DMS79 (cell line): Measurements from ENCODE around the gene FRMD4A.
"Not testable (repeated sequence)": the region's sequence is repeated elsewhere in the genome, so short reads cannot be mapped to it uniquely, and the experiment has no call there.

Experiments used
- DNase-seq: peaks from one replicate; lab custom pipeline; 2025; lab: John Stamatoyannopoulos, UW

FRMD4A gene

DNA sequence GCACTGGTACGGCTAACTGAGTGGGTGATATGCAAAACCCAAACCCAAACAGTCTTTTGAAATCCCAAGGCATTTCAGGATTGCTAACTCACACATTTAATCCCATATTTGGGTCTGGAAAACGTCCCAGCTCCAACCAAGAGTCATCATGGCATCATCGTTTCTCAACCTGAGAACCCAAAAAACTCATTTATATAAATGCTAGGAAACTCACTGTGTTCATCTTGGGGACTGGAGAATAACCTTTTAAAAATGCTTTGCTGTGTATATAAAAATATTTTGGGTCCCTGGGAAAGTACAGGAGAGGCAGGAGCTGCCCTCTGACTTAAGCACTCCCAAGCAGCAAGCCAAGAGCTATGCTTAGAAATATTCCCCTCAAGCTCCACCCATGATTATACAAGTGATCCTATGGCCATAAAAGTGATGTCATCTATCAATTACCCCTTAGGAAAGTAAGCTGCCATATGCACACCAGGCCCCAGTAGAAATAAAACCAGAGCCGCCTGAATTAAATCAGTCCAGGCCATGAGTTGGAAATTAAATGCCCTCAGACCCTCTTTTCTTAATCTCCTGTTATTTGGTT is 352.1 kb downstream of the FRMD4A start:
- DNase-seq, result no peak

DNA sequence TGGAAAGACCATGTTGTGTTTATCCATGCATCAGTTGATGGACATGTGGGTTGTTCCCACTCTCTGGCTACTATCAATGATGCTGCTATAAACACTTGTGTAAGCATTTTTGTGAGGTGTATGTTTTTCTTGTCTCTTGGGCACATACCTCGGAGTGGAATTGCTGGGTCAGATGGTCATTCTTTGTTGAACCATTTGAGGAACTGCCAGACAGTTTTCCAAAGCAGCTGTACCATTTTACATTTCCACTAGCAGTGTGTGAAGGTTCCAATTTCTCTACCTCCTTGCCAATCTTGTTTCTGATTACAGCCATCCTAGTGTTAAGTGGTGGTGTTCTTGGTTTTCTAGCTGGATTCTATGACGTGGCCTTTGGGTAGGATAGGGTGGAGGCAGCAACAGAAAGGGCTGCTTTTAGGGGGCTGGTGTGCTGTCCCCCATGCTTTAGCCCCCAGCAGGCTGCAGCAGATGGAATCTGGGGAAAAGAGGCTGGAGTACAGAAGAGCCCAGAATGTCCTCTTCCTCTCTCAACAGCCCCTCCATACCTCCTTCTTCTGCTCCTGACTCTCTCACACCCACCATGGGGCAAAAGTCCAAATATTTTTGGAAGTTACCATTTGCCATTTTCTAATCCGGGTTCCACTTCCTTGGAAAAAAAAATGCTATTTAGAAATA is 352.7 kb downstream of the FRMD4A start:
- no peak for DNase-seq

DNA sequence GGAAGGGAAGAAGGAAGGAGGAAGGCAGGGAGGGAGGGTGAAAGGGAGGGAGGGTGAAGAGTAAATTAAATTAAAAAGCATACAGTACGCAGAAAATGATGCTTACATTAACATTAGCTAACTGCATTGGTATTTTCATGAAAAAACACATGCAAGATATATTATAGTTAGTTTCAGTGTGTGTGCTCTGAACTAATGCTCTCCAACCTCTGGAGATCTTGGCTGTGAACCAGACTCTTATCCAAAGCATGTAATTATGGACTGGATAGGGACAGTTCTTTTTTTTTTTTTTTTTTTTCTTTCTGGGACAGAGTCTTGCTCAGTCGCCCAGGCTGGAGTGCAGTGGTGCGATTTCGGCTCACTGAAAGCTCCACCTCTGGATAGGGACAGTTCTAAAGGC is 357.0 kb downstream of the FRMD4A start:
- DNase-seq, result no peak

DNA sequence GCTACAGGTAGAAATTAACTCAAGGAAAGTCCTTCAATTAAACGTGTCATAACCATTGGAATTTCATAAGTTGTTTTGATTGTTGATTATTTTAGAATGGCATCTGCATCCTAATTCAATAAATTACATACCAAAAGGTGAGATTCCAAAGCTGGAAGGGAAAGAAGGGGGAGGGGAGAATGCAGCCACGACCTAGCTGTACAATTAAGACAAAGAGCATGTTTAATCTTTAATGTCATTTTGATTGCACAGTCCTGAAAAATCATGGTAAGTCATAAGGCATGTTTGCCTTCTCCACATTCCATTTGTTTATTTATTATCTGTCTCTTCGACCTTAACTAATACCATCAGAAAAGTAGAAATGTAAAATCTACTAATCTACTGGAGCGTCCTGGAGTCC is 358.1 kb downstream of the FRMD4A start:
- no peak for DNase-seq

DNA sequence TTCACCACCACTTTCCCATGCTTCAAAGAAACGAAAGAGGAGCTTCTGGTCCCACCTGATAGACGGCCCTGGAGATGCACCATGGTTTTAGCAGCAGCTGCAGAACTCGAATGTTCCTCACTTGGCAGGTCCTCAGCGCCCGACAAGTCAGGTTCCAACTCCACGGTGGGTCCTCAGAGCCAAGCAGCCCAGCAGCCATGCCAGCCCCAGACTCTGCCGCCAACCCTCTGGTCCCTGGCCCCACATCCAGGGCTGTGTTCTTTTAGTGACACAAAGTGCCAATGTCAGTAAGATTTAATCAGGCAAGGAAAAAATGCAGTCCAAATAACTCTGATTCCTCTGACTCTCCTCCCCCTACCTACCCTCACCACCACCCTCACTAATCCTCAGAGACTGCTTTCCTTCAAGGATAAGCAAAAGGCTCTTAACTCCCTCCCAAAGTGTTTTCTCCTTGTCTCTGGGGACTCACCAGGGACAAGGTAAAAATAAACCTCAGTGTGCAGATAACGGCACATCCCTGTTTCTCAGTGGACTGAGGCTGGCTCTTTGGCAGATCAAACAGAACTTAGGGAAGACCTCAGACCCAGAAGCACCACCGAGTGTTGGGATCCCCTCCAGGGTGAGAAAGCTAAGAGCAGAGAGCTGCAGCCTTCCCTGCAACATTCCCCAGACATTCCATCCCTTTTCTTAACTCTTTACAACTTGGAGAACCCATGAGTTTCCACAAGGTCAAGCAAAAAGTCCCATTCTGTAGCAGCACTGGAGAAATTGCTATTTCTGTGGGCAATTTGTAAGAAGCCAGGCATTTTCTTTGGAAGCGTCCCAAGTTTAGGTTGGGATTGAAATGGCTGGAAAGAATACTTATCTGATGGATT is 358.9 kb downstream of the FRMD4A start:
- no peak for DNase-seq

DNA sequence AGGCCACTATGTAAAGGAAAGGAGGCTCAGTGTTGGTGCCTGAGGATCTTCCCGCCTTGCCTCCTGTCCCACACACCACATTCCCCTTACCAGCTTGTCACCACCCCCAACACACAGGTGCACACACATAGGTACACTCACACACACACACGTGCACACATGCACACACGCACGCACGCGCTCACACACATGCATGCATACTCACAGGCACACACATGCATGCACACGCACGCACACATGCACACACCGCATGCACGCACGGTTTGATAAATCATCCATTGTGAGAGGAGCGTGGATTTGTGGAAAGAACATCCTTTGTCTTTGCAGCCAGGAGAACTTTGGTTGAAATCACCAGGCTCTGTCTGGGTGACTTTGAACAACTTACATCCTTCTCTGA is 359.8 kb downstream of the FRMD4A start:
- DNase-seq, result no peak

DNA sequence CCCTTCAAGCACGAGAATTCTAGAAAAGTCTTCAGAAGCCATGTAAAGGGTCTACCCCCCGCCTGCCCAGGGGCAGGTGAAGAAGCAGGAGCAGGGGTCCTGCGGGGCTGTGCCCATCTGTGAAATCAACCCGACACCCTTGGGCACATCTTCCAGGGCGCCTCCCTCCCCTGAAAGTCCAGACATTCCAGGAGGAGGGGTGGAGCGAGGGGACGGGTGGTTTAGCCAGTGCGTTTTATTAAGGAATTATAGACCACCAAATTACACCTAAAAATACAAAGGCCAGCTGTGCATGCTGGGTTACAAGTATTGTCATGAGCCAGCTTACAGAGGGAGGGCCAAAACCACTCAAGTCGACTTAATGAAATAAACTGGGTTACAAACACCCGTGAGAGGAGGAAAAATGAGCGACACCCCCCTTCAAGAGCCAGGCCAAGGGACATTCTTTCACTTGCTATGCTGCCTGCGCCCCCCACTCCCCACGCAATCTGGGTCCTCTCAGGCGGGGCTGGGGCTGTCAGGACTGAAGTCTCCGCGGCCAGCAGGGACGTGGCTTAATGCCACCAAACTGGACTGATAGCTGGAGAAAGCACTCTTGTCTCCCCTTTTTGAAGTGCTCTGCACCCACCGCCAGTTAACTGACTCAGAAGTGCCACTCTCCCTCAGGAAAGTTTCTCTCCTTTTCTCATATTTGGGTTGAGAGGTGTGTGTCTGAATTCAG is 360.3 kb downstream of the FRMD4A start:
- no peak for DNase-seq

DNA sequence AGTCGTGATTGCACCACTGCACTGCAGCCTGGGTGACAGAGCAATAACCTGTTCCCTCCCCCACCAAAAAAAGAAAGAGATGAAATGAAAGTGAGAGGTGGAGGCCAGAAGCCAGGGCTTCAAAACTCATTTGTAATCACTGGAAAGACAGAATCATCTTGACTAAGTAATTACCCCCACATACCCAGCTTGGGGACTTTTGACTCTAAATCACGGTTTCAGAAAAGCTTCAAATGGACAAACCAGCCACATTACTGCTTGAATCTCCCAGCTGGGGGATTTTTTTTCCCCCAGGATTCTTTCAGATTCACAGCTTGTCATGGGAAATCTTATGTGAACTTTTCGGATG is 361.0 kb downstream of the FRMD4A start:
- DNase-seq, result no peak

DNA sequence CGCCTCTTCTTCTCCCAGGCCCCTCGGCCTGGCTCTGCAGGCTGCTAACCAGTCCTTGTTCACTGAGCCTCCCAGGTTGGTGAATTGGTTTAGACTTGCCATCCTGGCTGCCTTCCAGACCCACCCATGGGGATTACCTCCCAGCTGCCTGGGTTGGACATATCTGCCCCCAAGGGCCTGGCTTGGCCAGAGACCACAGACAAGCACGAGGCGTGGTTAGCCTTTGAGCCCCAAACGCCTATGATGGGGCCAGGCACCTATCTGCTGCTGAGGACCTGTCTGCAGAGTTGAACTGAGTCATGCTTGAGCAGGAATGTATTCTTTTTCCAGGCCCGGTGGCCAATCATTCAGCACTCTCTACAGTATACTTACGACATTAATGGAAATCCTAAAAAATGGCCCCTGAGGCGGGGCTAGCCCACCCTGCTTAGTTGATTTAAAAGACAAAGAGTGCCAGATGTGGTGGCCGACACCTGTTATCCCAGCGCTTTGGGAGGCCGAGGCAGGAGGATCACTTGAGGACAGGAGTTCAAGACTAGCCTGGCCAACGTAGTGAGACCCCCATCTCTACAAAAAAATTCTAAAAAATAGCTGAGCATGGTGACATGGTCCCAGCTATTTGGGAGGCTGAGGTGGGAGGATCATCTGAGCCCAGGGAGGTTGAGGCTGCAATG is 361.5 kb downstream of the FRMD4A start:
- DNase-seq, result no peak

DNA sequence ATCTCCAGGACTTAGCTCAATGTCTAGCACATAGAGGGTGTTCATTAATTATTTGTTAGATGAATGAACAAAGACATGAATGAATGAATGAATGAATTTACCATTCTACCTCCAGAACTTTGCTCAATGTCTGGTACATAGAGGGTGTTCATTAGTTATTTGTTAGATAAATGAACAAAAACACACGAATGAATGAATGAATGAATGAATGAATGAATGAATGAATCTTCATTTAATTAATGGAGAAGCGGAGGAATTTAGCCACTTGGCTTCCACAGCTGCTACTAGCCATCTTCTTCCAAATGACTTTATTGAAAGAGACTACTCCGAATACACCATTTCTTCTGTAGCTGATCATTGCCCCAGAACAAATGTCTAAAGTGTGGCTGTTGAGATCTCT is 368.9 kb downstream of the FRMD4A start:
- no peak for DNase-seq

DNA sequence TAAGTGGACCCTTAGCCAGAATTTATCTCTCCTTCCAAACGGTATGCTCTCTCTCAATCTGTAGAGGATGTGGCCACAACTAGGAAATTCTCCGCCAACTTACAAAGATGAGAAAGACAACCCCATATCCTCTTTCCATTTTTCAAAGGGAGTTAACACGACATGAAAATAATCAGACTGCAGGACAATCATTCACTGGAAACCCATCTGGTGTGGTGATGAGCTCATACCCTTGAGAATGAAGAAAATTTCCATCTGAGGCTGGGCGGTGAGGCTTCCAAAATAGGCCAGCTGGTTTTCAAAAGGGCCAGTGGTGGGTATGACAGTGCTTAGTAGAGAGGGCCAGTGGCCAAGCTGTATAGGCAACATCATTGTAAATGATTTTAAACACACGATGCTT is 369.6 kb downstream of the FRMD4A start:
- no peak for DNase-seq

DNA sequence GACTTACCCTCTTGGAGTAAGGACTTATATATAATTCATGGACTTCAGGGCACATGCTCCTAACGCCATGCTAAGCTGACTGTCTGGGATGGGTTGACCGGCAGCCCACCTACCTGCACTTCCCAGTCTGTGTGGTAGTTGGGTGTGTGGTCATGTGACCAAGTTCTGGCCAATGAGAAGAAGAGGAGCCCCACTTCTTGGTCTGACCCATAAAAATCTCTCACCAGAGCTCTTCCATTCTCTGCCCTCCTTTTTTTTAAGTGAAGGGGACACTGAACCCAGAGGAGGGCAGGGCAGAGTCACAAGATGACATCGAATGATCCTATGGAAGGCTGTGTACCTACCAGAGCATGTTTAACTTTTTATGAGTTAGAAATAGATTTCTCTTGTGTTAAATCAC is 370.1 kb downstream of the FRMD4A start:
- no peak for DNase-seq

DNA sequence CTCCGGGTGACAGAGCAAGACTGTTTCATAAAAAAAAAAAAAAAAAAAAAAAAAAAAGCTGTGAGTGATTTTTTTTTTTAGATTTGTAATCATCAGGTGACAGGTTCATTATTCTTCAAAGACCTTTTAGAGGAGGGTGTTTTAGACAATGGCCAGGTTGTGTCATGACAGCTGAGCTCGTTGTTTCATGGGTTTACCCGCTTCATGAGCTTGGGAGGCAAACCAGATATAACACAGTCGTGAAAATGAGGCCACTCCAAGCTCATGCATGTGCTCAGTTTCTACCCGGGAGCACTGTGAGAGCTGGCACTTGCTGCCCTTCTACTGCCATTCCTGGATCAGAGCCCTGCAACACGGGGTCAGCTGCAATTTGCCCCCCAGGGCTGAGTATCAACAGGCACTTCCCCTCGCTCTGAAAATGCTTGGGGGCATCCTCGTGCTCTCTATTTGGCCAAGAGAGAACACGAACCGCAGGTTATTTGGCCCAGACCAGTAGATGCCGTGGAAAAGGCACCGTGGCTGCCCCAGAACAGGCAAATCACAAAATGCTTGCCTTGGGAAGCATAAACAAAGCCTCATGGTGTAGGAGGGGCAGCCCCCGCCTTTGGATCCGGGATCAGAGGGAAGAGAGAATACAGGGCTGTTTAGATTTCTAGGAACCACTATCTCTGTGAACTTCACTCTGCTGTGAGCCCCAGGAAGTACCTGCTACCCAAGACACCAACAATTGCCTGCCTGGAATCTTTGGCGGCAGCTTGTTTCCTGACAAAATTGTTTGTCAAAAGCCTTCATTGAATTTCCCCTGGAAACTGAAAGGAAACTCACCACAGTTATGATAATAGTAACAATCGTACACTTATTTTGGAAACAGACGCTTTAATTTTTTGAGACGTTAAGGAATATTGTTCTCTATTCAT is 371.0 kb downstream of the FRMD4A start:
- DNase-seq, result no peak

DNA sequence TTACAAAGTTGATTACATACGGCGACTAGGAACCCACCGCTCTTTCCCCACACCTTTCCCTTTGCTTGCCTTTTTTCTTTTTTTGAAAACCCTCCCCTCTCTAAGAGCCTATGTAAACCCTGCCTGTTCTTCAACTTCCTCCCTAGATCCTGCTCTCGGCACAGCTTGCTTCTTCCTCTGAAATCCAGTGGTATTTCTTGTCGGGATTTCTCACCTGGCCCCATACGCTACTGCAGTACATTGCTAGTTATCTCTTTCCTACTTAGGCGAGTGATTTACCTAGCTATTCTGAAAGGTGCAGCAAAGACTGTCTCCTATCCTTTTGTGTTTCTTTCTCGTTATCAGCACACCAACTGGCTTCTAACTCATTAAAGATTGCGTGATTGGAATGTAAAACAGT is 372.9 kb downstream of the FRMD4A start:
- no peak for DNase-seq

DNA sequence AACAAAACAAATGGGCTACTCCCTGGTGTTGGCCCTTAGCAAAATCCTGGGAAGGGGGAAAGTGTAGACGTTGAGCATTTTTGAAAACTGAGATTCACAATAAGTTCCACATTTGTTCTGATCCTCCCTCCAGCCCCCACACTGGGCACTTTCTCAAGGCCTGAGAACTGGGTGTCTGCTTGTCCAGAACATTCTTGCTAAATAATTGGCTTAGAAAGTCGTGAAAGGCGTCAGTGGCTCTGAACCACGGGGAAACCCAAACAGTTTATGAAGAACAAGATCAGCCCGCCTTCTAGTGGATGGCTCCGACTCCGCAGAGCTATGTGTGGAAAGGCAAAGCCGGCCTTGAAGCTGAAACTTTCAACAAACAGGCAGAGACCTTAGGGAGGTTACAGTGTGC is 373.9 kb downstream of the FRMD4A start:
- DNase-seq, result no peak

DNA sequence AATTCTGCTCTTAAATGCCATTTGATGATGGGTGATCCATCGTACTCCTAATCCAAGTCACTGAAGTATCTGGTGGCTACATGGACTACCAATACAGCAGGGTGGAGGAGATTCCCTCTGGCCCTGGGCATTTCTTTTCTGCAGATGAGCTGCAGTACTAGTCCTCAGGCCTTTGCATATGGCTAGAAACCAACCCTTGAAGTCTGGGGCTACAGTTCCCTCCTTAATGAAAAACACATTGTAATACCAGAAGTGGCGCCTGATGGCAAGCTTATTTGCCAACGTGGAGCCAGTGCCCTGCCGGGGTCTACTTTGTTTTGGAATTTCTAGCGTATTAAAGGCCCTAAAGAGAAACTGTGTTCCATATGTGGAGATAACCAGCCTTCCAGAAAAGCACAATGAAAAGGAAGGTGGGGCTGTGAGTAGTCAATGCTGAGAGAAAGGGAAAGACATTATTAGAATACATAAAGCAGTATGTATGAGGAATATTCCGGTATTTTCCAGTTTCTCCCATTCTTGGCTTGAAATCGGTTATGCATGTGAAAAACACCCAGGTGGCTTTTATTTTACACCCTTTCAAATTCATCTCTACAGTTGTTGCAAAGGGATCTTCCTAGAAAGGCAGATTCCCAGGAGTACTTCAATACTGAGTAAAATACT is 375.2 kb downstream of the FRMD4A start:
- DNase-seq, result no peak

DNA sequence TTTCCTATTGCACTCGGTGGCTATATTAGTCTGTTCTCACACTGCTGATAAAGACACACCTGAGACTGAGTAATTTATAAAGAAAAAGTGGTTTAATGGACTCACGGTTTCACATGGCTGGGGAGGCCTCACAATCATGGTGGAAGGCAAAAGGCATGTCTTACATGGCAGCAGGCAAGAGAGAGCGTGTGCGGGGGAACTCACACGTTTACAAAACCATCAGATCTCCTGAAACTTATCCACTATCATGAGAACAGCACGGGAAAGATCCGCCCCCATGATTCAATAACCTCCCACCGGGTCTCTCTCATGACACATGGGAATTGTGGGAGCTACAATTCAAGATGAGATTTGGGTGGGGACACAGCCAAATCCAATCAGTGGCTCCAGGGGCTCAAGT is 376.5 kb downstream of the FRMD4A start:
- DNase-seq, result not testable (repeated sequence)

DNA sequence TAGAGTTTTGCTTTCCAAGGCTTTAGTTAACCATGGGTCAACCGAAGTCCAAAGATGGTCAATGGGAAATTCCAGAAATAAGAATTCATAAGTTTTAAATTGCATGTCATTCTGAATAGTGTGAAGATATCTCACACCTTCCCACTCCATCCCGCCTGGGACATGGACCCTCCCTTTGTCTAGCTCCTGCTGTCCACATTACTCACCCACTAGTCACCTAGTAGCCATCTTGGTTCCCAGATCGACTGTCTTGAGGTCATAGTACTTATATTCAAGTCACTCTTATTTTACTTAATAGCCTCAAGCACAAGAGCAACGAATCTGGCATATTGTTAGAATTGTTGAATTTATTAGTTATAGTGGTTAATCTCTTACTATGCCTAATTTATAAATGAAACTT is 377.4 kb downstream of the FRMD4A start:
- DNase-seq, result no peak

DNA sequence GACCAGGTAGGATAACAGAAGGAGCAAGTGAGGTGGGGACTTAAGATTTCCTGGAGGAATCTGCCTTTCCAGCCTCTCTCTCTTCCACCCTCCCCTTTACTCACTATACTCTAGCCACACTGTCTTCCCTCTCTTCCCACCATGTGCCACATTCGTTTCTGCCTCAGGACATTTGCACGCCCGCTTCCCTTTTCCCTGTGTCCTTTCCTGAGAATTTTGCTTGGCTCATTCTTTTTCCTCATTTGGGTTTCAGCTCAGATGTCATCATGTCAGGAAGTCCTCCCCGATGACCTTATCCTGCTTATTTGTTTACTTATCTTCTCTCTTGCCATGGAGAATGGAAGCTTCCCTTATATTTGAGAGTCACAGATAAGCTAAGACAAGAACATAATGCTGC is 380.2 kb downstream of the FRMD4A start:
- no peak for DNase-seq

DNA sequence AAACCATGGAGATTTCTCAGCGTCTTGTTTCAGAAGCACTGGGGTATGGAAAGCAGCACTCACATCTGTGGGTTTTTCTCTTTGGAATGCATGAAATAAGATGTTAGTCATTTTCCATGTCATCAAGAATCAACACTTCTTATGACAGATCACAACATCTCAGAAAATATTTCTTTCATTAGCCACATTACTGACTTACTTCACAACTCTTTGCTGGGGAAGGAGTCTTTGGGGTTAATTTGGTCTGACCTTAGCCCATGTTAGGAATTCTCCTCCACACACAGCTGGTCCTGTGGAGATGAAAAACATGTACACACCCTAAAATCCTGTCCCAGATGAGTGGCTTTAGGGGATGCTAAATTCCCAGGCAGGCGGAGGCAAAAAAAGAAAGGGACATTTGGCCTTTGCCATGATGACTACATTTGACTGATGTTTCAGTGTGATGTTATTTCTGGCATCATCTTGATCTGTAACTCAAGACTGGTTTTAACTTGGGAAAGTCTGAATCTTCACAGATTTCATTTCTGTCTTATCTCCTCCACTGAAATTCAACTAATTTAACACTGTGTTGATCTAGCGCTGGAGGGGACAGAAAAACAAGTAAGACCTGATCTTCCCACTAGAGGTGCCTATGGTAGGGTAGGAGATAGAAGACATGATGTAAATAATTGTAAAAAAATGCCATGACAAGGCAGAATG is 380.7 kb downstream of the FRMD4A start:
- DNase-seq, result no peak
